IPS-20b (cell line): Measurements from ENCODE around the gene APBB1IP.
"Not testable (repeated sequence)": the region's sequence is repeated elsewhere in the genome, so short reads cannot be mapped to it uniquely, and the experiment has no call there.

Experiments used
- H3K27ac ChIP-seq: one replicate; pipeline ENCODE4 v1.5.1; 2013; ENCODE audit warnings: low read length
- H3K27me3 ChIP-seq: 2 replicates; pipeline ENCODE4 v1.6.1; 2013; ENCODE audit warnings: mild to moderate bottlenecking, low read length, inconsistent platforms; ENCODE audit not compliant: insufficient read depth
- H3K36me3 ChIP-seq: 2 replicates; pipeline ENCODE4 v1.6.1; 2013; ENCODE audit warnings: low read depth, mild to moderate bottlenecking, inconsistent platforms, low read length, moderate library complexity; ENCODE audit not compliant: insufficient read depth
- H3K4me1 ChIP-seq: 2 replicates; pipeline ENCODE4 v1.6.1; 2013; ENCODE audit warnings: mild to moderate bottlenecking, control low read depth, inconsistent platforms, low read length, moderate library complexity; ENCODE audit not compliant: insufficient read depth
- H3K4me3 ChIP-seq: 2 replicates; pipeline ENCODE4 v1.5.1; 2013; ENCODE audit warnings: mild to moderate bottlenecking, low read length, inconsistent platforms
- H3K9ac ChIP-seq: 2 replicates; pipeline ENCODE4 v1.6.1; 2013; ENCODE audit warnings: low read depth, mild to moderate bottlenecking, inconsistent platforms, low read length, moderate library complexity
- H3K9me3 ChIP-seq: 2 replicates; pipeline ENCODE4 v1.6.1; 2013; ENCODE audit warnings: mild to moderate bottlenecking, low read depth, low read length, inconsistent platforms; ENCODE audit not compliant: insufficient read depth

Gene APBB1IP

DNA sequence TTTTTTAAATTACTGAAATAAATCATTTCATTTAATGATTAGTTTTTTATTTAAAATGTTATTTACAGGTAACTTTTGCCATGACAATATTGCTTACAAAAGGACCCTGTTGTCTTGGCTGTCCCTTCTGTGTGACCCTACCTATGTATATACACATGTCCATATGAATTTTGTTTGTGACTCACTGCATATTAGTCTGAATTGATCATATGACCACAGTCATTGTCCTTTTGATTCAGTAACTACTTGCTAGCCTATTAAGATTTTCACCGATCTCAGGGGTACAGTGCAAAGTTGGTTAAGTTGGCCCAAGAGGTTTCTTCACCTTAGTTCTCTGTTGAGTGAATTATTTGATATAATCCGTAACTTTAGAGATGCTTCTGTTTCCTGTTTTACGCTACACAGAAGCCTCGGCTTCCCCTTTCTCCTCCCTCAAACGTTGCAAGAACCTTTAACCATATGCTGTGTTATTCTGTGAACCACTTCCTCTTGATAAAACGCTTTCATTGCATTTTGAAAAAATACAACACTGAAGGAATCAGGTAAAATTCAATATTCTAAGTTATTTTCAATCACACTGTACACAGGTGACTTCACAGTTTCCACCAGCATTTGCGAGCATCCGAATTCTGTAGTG, 43.9 kb downstream of the APBB1IP start:
- H3K9ac ChIP-seq, result no peak overlapping the region
- H3K4me1 ChIP-seq, result no peaks in the 10 kb centered on the region

DNA sequence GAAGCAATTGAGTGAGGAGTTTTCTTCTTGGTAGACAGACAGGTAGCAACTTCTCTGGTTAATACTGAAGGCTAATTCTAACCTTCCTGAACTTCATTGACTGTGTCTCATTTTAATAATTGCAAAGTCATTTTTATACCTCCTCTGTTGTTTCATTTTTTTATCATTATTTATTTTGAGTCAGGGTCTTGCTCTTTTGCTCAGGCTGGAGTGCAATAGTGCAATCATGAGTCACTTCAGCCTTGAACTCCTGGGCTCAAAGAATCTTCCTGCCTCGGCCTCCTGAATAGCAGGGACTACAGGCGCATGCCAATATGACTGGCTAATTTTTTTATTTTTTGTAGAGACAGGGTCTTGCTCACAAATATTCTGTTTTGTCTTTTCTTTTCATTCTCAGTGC, 45.4 kb downstream of the APBB1IP start:
- H3K4me3 ChIP-seq, result no peak overlapping the region
- H3K4me1 ChIP-seq, result no peaks in the 10 kb centered on the region
- H3K9ac ChIP-seq, result no peak overlapping the region
- H3K36me3 ChIP-seq, result no peaks in the 10 kb centered on the region
- no peaks in the 10 kb centered on the region for H3K9me3 ChIP-seq
- no peaks in the 10 kb centered on the region for H3K27me3 ChIP-seq
- no peak overlapping the region for H3K27ac ChIP-seq

More for the DNA sequence above, 43.9 kb downstream of the APBB1IP start:
- Histone ChIP-seq H3K27me3 (no peaks in the 10 kb centered on the region), H3K9me3 (no peaks in the 10 kb centered on the region), H3K27ac (no peak overlapping the region), H3K36me3 (no peaks in the 10 kb centered on the region), H3K4me3 (no peak overlapping the region)

DNA sequence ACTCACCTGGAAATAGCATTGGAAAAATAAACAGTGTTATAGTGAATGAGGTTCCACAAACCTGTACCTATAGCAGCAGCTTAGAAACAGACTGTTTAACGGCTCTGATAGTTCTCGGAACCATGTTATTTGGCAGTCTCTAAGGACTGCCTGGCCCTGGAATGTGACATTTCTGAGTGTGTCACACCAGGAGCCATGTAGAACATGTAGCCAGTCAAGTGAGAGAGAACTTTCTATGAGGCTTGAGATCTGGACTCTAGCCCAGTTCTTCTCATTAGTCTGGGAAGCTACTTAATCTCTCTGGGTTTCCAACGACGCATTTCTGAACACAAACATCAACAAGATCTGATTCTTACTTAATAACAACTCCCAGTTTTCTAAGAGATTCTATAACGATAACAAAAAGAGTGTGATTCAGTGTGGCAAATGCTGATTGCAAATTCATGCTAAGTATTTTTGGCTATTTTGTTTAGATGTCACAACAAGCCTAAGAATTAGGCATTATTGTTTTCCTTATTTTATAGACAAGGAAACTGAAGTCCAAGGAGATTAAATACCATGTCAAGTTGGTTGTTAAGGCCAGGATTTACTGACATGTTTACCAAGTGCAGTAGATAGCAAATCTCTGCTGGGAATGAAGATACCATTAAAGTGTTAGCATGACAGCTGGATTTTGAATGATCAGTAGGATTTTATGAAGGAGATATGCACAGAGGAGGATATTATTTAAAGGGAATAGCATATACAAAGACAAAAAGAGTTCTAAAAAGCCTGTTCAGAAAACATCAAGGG, 47.2 kb downstream of the APBB1IP start:
- H3K9me3 ChIP-seq, result no peaks in the 10 kb centered on the region
- no peaks in the 10 kb centered on the region for H3K36me3 ChIP-seq
- no peaks in the 10 kb centered on the region for H3K4me1 ChIP-seq
- no peak overlapping the region for H3K27ac ChIP-seq
- no peak overlapping the region for H3K4me3 ChIP-seq
- H3K9ac ChIP-seq, result no peak overlapping the region
- no peaks in the 10 kb centered on the region for H3K27me3 ChIP-seq

DNA sequence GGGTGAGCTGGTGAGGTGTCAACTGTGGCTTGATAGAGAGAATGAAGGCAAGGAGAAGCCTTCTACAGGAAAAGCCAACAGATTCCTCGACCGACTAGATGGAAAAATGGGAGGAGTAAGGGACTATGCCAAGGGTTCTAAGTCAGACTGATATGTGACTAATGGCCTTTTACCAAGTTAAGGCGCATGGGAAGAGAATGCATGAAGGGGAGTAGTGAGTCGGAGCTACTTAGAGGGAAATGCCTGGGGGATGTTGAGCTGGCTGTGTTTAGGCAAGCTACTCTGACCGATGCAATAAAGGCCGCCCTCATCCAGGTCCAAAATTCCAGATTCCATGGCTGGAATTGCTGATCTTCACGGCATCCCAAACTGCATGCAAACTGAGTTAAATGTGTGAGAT, 48.2 kb downstream of the APBB1IP start:
- Histone ChIP-seq H3K9ac (no peak overlapping the region), H3K9me3 (no peaks in the 10 kb centered on the region), H3K36me3 (no peaks in the 10 kb centered on the region), H3K4me1 (no peaks in the 10 kb centered on the region), H3K27me3 (no peaks in the 10 kb centered on the region), H3K4me3 (no peak overlapping the region), H3K27ac (no peak overlapping the region)

DNA sequence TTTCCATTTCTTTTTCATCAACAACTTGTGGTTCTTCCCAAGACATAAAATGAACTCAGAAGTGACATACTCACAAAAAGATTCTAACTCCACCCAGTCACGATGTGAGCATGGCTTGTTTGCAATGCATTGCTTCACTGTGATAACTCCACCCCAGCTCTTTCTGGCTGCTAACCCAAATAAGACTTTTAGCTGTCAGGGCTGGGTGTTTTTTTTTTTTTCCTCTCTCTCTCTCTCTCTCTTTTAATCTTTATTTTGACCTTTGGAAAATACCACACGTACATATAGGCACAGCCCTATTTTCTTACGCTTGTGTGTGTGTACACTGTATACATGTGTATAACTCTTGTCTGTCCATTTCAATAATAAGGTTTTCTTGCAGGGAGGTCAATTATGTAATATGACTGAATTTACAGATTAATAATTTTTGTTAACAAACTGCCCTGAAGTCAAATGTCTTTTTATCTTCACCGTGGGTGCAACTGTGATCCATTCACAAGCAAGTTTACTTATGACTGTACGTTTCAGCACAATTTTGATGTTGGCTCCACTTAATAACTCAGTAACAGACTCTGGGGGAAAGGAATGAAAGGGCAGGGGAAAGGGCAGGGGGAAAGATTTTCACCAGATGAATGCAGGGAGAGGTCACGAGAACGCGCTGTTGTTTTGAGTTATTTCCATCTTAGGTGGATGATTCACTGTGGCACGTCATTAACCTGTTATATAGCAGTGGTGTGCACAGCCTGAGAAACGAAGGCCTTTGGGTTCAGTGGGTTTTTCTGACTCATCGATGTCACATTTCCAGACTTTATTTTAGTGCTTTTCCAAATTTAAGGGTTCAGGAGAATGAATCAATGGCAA, 49.1 kb downstream of the APBB1IP start:
- no peak overlapping the region for H3K9ac ChIP-seq
- H3K4me1 ChIP-seq, result no peaks in the 10 kb centered on the region
- no peaks in the 10 kb centered on the region for H3K36me3 ChIP-seq
- H3K9me3 ChIP-seq, result 0 out of 2 replicates have a peak, but pooled peaks cover 3% of the 10 kb centered on the region
- no peak overlapping the region for H3K4me3 ChIP-seq
- H3K27me3 ChIP-seq, result no peaks in the 10 kb centered on the region
- no peak overlapping the region for H3K27ac ChIP-seq

DNA sequence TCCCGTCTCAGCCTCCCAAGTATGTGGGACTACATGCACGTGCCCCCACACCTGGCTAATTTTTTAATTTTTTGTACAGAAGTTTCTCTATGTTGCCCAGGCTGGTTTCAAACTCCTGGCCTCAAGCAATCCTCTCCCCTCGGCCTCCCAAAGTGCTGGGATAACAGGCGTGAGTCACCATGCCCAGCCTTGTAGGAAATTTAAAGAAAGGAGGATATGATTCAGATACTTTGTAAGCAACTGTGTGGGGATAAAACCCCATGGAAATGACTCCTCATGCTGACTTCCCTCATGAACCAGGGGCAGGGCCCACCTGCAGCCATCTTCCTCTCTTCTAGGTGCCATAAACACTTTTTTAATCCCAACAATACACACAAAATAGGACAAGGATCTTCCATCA, 50.2 kb downstream of the APBB1IP start:
- Histone ChIP-seq H3K27ac (no peak overlapping the region), H3K4me1 (no peaks in the 10 kb centered on the region), H3K9ac (no peak overlapping the region)

DNA sequence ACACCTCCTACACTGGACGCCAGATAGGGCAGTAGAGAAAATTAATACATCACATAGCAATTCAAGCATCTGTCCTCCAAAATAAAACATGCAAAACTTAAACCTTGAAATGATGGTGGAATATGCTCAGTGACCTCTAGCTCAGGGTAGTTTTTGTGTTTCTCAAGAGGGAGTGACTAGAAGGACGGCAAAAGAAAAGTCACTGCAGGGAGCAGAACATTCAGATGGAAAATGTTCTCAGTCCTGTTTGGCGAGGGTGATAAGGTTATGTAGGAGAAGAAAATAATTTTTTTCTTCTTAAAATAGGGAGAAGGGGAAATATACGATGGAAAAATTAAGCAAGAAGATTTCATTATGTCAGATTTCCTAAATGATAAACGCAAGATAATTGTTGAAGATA, 50.9 kb downstream of the APBB1IP start:
- Histone ChIP-seq H3K27ac (no peak overlapping the region), H3K9me3 (0 out of 2 replicates have a peak, but pooled peaks cover 7% of the 10 kb centered on the region), H3K27me3 (no peaks in the 10 kb centered on the region), H3K36me3 (no peaks in the 10 kb centered on the region), H3K9ac (no peak overlapping the region), H3K4me1 (no peaks in the 10 kb centered on the region), H3K4me3 (no peak overlapping the region)

More for the DNA sequence above, 50.2 kb downstream of the APBB1IP start:
- H3K27me3 ChIP-seq, result no peaks in the 10 kb centered on the region
- no peak overlapping the region for H3K4me3 ChIP-seq
- H3K9me3 ChIP-seq, result 0 out of 2 replicates have a peak, but pooled peaks cover 7% of the 10 kb centered on the region
- no peaks in the 10 kb centered on the region for H3K36me3 ChIP-seq

DNA sequence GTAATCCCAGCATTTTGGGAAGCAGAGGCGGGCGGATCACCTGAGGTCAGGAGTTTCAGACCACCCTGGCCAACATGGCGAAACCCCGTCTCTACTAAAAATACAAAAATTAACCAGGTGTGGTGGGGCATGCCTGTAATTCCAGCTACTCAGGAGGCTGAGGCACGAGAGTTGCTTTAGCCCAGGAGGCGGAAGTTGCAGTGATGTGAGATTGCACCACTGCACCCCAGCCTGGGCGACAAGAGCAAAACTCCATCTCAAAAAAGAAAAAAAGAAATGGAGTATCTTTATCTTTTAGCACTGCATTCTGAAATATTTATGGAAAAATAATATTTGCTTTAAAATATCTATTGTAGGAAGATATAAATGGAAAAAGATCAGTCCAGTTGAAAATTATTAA, 52.2 kb downstream of the APBB1IP start:
- H3K27me3 ChIP-seq, H3K9me3 ChIP-seq, H3K9ac ChIP-seq, H3K4me1 ChIP-seq, H3K27ac ChIP-seq, H3K4me3 ChIP-seq, H3K36me3 ChIP-seq: not testable (repeated sequence)

DNA sequence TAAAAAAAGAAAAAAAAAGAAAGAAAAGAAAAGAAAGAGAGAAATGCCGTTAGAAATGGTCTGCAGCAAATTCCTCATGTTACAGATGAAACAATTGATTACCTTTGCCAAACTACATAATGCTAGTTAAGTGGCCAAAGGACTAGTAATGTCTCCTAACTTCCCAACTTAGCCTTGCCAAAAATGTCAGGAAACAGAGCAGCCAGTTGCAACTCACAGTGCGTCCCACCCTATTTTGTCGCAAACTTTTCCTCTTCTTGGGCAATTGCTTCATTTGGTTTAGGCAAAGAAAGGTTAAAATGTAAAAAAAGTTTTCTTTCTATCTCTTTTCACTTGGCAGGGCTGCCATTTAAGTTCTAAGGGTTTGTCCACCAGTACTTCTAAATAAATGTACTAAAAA, 53.1 kb downstream of the APBB1IP start:
- Histone ChIP-seq H3K4me1 (no peaks in the 10 kb centered on the region), H3K27ac (no peak overlapping the region), H3K27me3 (no peaks in the 10 kb centered on the region), H3K9me3 (peaks cover 7% of the 10 kb centered on the region; the same call in 1 of the 2 replicates), H3K9ac (no peak overlapping the region), H3K4me3 (no peak overlapping the region), H3K36me3 (no peaks in the 10 kb centered on the region)

DNA sequence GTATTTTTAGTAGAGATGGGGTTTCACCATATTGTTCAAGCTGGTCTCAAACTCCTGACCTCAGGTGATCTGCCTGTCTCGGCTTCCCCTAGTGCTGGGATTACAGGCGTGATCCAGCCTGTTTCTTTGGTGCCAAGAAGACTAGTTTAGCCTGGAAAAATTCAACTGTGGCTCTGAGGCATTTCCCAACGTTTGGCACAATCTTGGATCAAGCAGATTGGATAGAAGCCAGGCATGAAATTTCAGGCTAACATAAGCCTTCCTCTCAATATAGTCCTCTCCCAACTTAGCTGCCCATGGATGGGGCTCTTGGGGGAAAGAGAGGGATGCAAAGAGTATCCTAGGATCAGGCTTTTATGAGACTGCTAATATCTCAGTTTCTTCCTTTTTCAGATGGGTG, 53.8 kb downstream of the APBB1IP start:
- Histone ChIP-seq H3K9ac (no peak overlapping the region), H3K27ac (no peak overlapping the region), H3K4me3 (no peak overlapping the region), H3K36me3 (no peaks in the 10 kb centered on the region), H3K9me3 (peaks cover 7% of the 10 kb centered on the region; the same call in 1 of the 2 replicates), H3K27me3 (no peaks in the 10 kb centered on the region), H3K4me1 (no peaks in the 10 kb centered on the region)

DNA sequence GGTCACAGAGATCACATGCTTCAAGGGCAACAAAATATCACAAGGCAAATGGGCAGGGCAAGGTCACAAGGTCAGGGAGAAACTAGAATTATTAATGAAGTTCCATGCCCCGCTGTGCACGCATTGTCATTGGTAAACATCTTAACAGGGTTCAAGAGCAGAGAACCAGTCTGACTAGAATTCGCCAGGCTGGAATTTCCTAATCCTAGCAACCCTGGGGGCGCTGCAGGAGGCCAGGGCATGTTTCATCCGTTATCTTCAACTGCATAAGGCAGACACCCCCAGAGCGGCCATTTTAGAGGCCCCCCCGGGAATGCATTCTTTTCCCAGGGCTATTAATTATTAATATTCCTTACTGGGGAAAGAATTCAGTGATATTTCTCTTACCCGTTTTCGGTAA, 54.6 kb downstream of the APBB1IP start:
- H3K4me3 ChIP-seq, H3K4me1 ChIP-seq, H3K27me3 ChIP-seq, H3K9me3 ChIP-seq, H3K9ac ChIP-seq, H3K27ac ChIP-seq, H3K36me3 ChIP-seq: not testable (repeated sequence)
